Stimulated activated naive CD8-positive, alpha-beta T cell treated with anti-CD3 and anti-CD28 coated beads, Interleukin-15, Interleukin-2, amounts not matched to agents 100 ng/mL and 50 ng/mL, for 24 hours (primary cell): Measurements from ENCODE around the gene AWAT2.
"Not testable (repeated sequence)": the region's sequence is repeated elsewhere in the genome, so short reads cannot be mapped to it uniquely, and the experiment has no call there.

ENCODE experiments used
- H3K27ac Mint-ChIP-seq: one replicate; pipeline ENCODE4 v1.8.0; 2021; ENCODE audit warnings: mild to moderate bottlenecking, mixed read lengths
- H3K27me3 Mint-ChIP-seq: one replicate; pipeline ENCODE4 v1.8.0; 2021; ENCODE audit warnings: mixed read lengths
- H3K36me3 Mint-ChIP-seq: one replicate; pipeline ENCODE4 v1.8.0; 2021; ENCODE audit warnings: low read depth, mixed read lengths
- H3K4me1 Mint-ChIP-seq: one replicate; pipeline ENCODE4 v1.8.0; 2021; ENCODE audit warnings: low read depth, mixed read lengths
- H3K4me3 Mint-ChIP-seq: one replicate; pipeline ENCODE4 v1.8.0; 2021; ENCODE audit warnings: mild to moderate bottlenecking, mixed read lengths
- H3K9me3 Mint-ChIP-seq: one replicate; pipeline ENCODE4 v1.8.0; 2021; ENCODE audit warnings: mixed read lengths

AWAT2 gene

DNA sequence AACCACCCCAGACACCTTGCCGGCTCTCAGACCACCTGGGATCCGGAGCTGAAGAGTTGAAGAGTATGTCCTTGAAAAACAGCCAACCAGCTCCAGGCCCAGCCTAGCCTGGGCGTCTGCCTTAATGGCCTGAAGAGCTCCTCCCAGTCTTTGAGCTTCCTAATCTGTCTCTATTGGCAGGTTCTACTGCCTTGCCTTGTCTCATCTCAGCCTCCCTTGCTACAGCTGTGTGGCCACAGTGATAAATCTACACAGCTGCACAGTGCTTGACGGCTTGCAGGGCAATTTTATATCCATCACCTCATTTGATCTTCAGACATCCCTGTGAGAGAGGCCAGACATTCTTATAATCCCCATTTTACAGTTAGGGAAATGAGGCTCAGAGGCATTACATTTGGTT, 19.9 kb downstream of the AWAT2 start:
- no peak overlapping the region for H3K4me3 Mint-ChIP-seq
- no peaks in the 10 kb centered on the region for H3K9me3 Mint-ChIP-seq
- H3K36me3 Mint-ChIP-seq: no peaks in the 10 kb centered on the region
- peaks cover 3% of the 10 kb centered on the region for H3K27me3 Mint-ChIP-seq
- peaks cover 18% of the 10 kb centered on the region for H3K4me1 Mint-ChIP-seq
- H3K27ac Mint-ChIP-seq: no peak overlapping the region

DNA sequence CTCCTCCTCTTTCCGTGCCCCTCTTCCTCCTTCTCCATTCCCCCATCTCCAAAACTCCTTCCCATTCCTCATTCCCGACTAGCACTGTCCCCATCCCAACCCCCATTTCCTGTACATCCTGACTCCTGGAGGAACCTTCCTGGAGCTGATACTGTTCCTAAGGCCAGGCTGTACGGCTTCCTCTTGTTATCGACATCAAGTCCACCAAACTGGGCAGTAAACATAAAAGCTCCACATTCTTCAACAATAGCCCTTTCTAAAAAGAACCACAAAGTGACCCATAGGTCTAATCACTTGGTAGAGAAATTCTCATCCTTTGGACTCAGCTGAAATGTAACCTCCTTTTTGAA, 22.9 kb downstream of the AWAT2 start:
- H3K27me3 Mint-ChIP-seq: peaks cover 3% of the 10 kb centered on the region
- no peak overlapping the region for H3K4me3 Mint-ChIP-seq
- no peaks in the 10 kb centered on the region for H3K36me3 Mint-ChIP-seq
- no peak overlapping the region for H3K27ac Mint-ChIP-seq
- peaks cover 18% of the 10 kb centered on the region for H3K4me1 Mint-ChIP-seq
- no peaks in the 10 kb centered on the region for H3K9me3 Mint-ChIP-seq

DNA sequence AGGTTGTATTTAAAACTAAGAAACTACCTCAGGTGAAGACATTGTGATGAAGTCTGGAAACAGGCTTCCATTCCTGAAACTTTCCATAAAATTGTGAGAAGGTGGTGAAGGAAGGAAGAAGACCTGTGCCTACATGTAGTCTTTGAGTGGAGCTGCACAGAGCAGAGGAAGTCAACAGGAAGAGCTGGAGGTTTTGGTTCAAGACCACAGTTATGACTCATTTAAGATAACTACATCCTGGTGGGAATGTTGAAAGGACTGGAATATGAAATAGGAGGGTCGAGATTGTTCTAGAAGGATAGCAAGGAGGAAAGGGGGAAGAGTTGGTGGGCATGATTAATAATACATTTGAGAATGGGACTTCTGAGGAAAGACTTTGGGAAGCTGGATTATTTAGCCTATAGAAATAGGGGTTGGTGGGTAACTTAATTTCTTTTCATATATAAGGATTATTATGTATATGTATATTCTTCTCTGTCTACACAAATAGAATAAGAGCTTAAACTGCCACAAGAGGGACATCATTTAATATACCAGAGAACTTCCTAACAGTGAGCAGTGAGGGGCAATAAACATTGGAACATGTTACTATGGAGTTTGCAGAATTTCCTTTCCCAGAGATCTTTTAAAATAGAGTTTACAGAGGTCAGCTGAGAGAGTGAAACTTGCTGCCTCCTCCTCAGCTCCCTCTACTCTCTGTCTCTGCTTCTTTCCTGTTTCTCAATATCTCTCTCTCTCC, 23.5 kb downstream of the AWAT2 start:
- Mint-ChIP-seq H3K4me3 (no peak overlapping the region), H3K9me3 (no peaks in the 10 kb centered on the region), H3K27me3 (peaks cover 3% of the 10 kb centered on the region), H3K27ac (no peak overlapping the region), H3K4me1 (peaks cover 18% of the 10 kb centered on the region), H3K36me3 (no peaks in the 10 kb centered on the region)

DNA sequence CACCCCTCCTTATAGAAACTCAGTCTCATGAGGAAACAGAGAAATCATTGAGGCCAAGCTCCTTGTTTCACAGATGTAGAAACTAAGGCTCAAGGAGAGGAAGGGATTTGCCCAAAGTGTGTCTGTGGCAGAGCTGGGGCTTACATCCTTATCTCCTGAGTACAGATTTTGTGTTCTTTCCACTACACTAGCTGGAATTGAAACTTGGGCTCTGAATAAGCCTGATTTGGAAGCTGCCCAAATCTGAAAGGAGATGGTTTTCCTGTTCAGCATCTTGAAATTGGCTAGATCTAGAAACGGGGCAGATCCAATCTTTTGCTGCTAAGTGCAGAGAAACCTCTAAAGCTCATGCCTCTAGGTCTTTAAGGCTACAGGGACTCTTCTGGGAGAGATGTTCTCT, 24.3 kb downstream of the AWAT2 start:
- Mint-ChIP-seq H3K4me1 (peaks cover 18% of the 10 kb centered on the region), H3K9me3 (no peaks in the 10 kb centered on the region), H3K4me3 (no peak overlapping the region), H3K27me3 (peaks cover 3% of the 10 kb centered on the region), H3K36me3 (no peaks in the 10 kb centered on the region), H3K27ac (no peak overlapping the region)

DNA sequence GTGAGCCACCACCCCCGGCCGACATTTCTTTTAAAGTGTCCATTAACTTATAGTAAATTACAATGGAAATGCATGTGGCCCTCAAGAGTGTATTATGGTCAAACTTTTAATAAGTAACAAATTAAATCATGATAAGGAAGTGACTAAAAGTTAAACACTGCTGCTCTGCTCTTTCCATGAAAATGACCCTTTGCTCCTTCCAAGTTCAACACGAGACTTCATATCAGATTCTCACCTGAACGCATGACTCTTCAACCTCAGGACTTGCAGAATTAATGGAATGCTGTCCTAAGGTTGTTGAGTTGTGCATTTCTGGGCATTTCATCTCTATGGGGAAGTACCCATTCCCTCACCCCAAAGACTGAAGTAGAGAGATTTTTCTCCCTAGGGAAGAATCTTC, 27.1 kb downstream of the AWAT2 start:
- Mint-ChIP-seq H3K9me3 (no peaks in the 10 kb centered on the region), H3K4me3 (no peak overlapping the region), H3K36me3 (no peaks in the 10 kb centered on the region), H3K27ac (no peak overlapping the region), H3K4me1 (peaks cover 18% of the 10 kb centered on the region), H3K27me3 (no peaks in the 10 kb centered on the region)

DNA sequence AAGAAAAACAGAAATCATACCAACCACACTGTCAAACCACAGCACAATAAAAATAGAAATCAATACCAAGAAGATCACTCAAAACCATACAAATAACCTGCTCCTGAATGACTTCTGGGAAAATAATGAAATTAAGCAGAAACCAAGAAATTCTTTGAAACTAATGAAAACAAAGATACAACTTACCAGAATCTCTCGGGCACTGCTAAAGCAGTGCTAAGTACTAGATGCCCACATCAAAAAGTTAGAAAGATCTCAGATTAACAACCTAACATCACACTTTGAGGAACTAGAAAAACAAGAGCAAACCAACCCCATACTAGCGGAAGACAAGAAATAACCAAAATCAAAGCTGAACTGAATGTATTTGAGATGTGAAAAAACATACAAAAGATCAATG, 33.2 kb downstream of the AWAT2 start:
- H3K27ac Mint-ChIP-seq: no peak overlapping the region
- H3K9me3 Mint-ChIP-seq: no peaks in the 10 kb centered on the region
- H3K27me3 Mint-ChIP-seq: no peaks in the 10 kb centered on the region
- H3K4me3 Mint-ChIP-seq: no peak overlapping the region
- peaks cover 16% of the 10 kb centered on the region for H3K4me1 Mint-ChIP-seq
- no peaks in the 10 kb centered on the region for H3K36me3 Mint-ChIP-seq

DNA sequence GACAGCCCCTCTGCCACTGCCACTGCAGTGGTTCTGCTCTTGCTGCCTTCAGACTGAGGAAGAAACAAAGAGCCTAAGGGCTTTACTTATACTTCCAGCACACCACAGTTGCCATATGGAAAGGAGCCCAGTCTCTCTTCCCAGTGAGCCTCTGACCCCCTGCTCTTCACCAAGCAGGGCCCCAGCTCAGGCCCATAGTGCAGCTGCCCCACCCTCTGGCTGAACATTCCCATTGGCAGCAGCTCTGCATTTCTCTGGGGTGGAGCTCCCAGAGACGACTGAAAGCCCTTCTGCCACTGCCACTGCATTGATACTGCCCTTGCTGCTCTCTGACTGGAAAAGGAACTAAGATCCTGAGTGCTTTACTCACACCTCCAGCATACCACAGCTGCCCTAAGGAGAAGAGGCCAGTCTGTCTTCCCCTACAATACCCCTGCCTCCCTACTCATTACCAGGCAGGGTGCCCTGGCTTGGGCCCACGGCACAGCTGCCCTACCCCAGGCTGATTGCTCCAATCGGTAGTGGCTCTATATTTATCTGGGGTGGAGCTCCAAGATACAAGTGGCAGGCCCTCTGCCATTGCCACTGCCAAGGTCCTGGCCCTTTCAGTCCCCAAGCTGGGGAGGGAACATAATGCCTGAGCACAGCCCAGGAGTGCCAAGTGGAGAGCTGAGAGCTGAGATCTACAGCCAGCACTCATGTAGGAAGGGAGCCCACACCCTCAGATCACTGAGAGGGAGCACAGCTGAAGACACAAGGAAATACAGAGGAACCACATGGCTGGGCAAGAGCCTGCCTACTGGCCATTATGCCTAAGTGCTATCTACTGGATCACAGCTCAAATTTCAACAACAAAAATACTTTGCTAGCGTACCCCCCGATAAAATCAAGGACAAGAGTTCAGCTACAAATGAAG, 36.0 kb downstream of the AWAT2 start:
- no peak overlapping the region for H3K4me3 Mint-ChIP-seq
- H3K36me3 Mint-ChIP-seq: no peaks in the 10 kb centered on the region
- H3K27me3 Mint-ChIP-seq: no peaks in the 10 kb centered on the region
- H3K4me1 Mint-ChIP-seq: peaks cover 16% of the 10 kb centered on the region
- no peak overlapping the region for H3K27ac Mint-ChIP-seq
- no peaks in the 10 kb centered on the region for H3K9me3 Mint-ChIP-seq

DNA sequence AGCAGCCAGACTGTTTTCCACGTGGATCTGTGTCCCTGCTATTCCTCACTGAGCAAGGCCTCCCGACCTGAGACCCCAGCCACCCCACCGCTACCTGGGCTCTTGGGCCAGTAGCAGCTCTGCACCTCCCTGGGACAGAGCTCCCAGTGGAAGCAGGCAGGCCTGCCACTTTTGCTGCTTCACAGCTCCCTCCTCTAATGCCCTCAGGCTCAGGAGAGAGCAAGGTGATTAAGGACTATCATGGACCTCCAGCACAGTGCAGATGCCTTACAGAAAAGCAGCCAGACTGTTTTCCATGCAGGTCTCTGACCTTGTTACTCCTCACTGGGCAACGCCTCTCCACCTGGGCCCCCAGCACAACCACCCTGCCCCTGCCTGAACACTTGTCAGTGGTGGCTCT, 37.0 kb downstream of the AWAT2 start:
- no peak overlapping the region for H3K27ac Mint-ChIP-seq
- peaks cover 16% of the 10 kb centered on the region for H3K4me1 Mint-ChIP-seq
- H3K9me3 Mint-ChIP-seq: no peaks in the 10 kb centered on the region
- H3K27me3 Mint-ChIP-seq: no peaks in the 10 kb centered on the region
- no peaks in the 10 kb centered on the region for H3K36me3 Mint-ChIP-seq
- H3K4me3 Mint-ChIP-seq: no peak overlapping the region

DNA sequence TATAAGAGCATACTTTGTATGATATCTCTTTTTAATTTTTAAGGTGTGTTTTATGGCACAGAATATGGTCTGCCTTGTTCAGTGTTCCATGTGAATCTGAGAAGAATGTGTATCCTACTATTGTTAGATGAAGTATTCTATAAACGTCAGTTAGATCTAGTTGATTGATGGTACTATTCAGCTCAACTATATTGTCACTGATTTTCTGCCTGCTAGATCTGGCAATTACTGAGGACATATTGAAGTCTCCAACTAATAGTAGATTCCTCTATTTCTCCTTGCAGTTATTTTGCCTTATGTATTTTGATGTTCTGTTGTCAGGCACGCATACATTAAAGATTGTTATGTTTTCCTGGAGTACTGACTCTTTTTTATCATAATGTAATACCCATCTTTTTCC, 39.8 kb downstream of the AWAT2 start:
- Mint-ChIP-seq H3K4me1 (no peaks in the 10 kb centered on the region), H3K36me3 (no peaks in the 10 kb centered on the region), H3K4me3 (no peak overlapping the region), H3K27ac (no peak overlapping the region), H3K27me3 (no peaks in the 10 kb centered on the region), H3K9me3 (no peaks in the 10 kb centered on the region)

DNA sequence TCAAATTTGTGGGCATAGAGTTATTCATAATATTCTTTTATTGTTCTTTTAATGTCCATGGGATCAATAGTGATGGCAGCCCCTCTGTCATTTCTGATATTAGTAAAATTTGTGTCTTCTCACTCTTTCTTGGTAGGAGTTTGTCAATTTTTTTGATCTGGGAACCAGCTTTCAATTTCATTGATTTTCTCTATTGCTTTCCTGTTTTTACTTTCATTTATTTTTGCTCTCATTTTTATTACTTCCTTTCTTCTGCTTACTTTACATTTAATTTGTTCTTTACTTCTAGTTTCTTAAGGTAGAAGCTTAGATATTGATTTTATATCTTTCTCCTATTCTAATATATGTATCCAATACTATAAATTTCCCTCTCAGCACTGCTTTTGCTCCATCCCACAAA, 40.7 kb downstream of the AWAT2 start:
- no peaks in the 10 kb centered on the region for H3K27me3 Mint-ChIP-seq
- no peak overlapping the region for H3K27ac Mint-ChIP-seq
- H3K4me3 Mint-ChIP-seq: no peak overlapping the region

DNA sequence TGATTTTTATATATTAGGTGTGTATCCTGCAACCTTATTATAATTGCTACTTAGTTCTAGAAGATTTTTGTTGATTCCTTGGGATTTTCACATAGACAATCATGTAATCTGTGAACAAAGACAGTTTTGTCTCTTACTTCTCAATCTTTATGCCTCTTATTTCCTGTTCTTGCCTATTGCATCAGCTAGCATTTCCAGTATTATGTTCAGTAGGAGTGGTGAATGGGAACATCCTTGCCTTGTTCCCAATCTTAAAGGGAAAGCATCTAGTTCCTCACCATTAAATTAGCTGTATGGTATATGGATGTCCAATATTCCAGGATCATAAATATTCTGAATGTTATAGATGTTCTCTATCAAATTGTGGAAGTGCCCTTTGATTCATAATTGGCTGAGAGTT, 41.8 kb downstream of the AWAT2 start:
- H3K9me3 Mint-ChIP-seq: no peaks in the 10 kb centered on the region
- H3K4me1 Mint-ChIP-seq: no peaks in the 10 kb centered on the region
- no peaks in the 10 kb centered on the region for H3K27me3 Mint-ChIP-seq
- no peaks in the 10 kb centered on the region for H3K36me3 Mint-ChIP-seq
- H3K4me3 Mint-ChIP-seq: no peak overlapping the region
- H3K27ac Mint-ChIP-seq: no peak overlapping the region

More for the DNA sequence above, 40.7 kb downstream of the AWAT2 start:
- Mint-ChIP-seq H3K4me1 (no peaks in the 10 kb centered on the region), H3K36me3 (no peaks in the 10 kb centered on the region), H3K9me3 (no peaks in the 10 kb centered on the region)

DNA sequence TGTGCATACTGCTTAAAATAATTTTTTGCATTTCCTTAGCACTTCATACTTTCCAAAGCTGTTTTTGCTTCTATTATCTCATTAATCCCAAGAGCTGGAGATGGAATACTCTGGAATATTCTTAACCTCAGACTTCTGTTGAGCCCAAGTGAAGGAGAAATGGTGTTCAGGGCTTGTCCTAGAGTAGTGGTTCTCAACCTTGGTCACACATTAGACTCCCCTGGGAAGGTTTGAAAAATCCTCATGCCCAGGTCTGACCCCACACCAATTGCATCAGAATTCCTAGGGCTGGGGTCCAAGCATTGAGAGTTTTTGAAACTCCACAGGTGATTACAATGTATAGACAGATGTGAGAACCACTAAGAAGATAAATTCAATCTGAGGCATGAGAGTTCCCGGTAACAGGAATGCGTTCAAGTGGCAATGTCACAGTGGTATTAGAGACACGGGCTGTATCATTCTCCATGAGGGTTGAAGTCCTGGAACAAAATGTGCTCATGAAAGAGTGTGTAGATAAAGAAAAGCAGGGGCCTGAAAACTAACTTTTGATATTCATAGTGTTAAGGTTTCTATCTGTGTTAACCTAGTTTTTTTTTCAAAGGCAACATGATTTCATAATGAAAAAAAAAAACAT, 47.9 kb downstream of the AWAT2 start:
- Mint-ChIP-seq H3K9me3 (peaks cover 4% of the 10 kb centered on the region), H3K36me3 (no peaks in the 10 kb centered on the region), H3K4me1 (no peaks in the 10 kb centered on the region), H3K4me3 (no peak overlapping the region), H3K27me3 (no peaks in the 10 kb centered on the region), H3K27ac (no peak overlapping the region)

DNA sequence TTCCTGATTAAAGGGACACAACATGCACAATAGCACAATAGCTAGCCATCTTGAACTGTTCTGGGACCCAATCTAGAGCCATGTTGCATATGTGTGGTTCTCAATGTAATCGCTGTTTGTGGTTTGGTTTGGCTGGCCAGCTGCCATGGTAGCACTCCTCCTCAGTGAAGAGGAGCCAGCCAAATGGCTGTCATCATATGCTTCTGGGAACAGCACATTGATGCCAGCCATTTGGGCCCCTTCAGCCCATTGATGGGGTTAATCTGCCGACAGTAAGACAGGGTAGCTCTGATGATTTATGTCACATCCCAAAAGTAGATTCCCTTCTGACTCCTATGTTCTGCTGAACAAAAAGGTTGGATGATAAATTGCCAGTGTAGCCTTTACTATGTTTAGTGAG, 48.5 kb downstream of the AWAT2 start:
- Mint-ChIP-seq H3K4me1 (no peaks in the 10 kb centered on the region), H3K4me3 (no peak overlapping the region), H3K27ac (no peak overlapping the region), H3K36me3 (no peaks in the 10 kb centered on the region), H3K27me3 (no peaks in the 10 kb centered on the region), H3K9me3 (peaks cover 4% of the 10 kb centered on the region)

DNA sequence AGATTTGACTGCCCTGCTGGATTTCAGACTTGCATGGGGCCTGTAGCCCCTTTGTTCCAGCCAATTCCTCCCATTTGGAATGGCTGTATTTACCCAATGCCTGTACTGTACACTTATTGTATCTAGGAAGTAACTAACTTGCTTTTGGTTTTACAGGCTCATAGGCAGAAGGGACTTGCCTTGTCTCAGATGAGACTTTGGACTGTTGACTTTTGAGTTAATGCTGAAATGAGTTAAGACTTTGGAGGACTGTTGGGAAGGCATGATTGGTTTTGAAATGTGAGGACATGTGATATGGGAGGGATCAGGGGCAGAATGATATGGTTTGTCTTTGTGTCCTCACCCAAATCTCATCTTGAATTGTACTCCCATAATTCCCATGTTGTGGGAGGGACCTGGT, 51.4 kb downstream of the AWAT2 start:
- H3K36me3 Mint-ChIP-seq, H3K9me3 Mint-ChIP-seq, H3K27ac Mint-ChIP-seq, H3K4me3 Mint-ChIP-seq, H3K4me1 Mint-ChIP-seq, H3K27me3 Mint-ChIP-seq: not testable (repeated sequence)

DNA sequence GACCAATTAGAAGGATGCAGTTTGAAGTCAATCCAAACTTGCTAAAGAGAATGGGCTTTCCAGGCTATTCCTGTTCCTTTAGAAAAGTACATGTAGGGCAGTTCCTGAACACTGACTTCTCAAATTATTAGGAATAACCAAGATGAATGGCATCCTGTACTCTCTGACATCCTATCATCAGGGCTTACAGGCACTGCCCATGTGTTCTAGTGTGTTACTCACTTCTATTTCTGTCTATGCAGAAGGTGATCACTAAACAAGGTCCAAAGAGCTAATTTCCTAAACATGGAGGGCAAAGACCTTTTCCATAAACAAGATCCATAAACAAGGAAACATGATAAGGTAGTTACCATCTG, 53.6 kb downstream of the AWAT2 start:
- H3K4me1 Mint-ChIP-seq: no peaks in the 10 kb centered on the region
- H3K27me3 Mint-ChIP-seq: no peaks in the 10 kb centered on the region
- H3K27ac Mint-ChIP-seq: no peak overlapping the region
- no peak overlapping the region for H3K4me3 Mint-ChIP-seq
- no peaks in the 10 kb centered on the region for H3K36me3 Mint-ChIP-seq
- peaks cover 4% of the 10 kb centered on the region for H3K9me3 Mint-ChIP-seq
